Keratinocyte (primary cell): ENCODE measurements around the gene ROR2.

Source experiments
- CTCF ChIP-seq, 3 experiments: IDR thresholded peaks in 1 of 3; conservative IDR thresholded peaks in 1 of 3; optimal IDR thresholded peaks in 1 of 3; 2 replicates in 2 of 3; 3 replicates in 1 of 3; pipeline versions ENCODE3 to v1.5.1; 2011; ENCODE audit warnings: low read length in 3 of 3, mild to moderate bottlenecking in 3 of 3, moderate library complexity in 2 of 3, control low read depth in 1 of 3, inconsistent platforms in 1 of 3; ENCODE audit not compliant: insufficient read depth in 2 of 3; ENCODE audit errors: extremely low read depth in 1 of 3
- EZH2 ChIP-seq: IDR thresholded peaks from one replicate; pipeline ENCODE4 v1.6.1; 2012; ENCODE audit warnings: inconsistent platforms, mild to moderate bottlenecking, low read length, moderate library complexity

GRCh38 chr9:91817106-91817492 lies 132.9 kb downstream of the ROR2 start:
- TF ChIP-seq CTCF (optimal IDR thresholded peaks at IDR 0.05 in 1 of 3, IDR thresholded peaks at IDR 0.05 in 1 of 3, conservative IDR thresholded peaks at IDR 0.05 in 1 of 3; ENCODE audit: extremely low read depth in 1 of 3, insufficient read depth in 2 of 3, low read length in 3 of 3) (no peak), EZH2 (no peak)
